ENCODE measurements around the gene COX10. TPM values are rescaled to one million over a fixed set of nuclear protein-coding genes. Genes with fewer than 3 reads are reported as not detected.
"Not testable (repeated sequence)": the region's sequence is repeated elsewhere in the genome, so short reads cannot be mapped to it uniquely, and the experiment has no call there.

The COX10 gene
- total RNA-seq, 1 donor from 2014 or later, result 18.4 TPM

DNA sequence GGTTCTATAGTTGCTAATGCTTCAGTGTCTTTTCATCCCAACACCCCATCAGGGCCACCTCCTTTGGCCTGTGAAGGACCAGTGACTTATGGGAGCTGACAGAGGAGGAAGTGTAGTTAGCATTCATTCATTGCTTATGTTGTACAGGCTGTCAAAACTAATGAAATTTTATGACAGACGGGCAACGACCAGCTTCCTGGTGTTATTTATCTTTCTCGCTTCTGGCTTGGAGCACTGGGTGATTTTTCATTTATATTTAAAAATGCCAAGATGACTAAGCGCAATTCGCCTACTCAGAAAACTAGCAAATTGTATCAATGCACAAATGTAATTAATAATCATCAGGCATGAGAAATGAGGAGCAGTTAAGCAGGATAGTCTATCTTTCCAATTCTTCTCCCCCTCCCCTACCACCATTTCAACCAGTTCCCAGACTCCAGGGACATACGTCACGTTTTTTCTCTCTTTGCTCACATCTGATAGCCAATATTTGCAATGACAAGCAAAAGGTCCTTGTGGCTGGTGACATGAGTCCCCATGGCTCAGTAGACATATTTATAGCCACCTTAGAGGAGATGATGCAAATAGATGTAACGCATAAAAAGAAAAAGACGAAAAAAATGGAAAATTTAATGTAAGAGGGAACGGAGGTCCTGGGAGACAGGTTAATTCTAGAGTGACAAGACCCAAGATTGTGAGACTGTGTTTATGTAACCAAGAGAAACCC, 156.1 kb downstream of the COX10 start:
- Mint-ChIP-seq H3K9me3 (peaks cover 5% of the 10 kb centered on the region), H3K4me3 (no peak overlapping the region), H3K27me3 (ENCODE audit: low read depth) (peaks cover 82% of the 10 kb centered on the region), H3K4me1 (peaks cover 22% of the 10 kb centered on the region), H3K27ac (no peak overlapping the region), H3K36me3 (peaks cover 3% of the 10 kb centered on the region)
- no peak for DNase-seq (ENCODE audit: low spot score in 2 of 2, unreplicated experiment in 2 of 2)
- TF ChIP-seq, protein P1, sequence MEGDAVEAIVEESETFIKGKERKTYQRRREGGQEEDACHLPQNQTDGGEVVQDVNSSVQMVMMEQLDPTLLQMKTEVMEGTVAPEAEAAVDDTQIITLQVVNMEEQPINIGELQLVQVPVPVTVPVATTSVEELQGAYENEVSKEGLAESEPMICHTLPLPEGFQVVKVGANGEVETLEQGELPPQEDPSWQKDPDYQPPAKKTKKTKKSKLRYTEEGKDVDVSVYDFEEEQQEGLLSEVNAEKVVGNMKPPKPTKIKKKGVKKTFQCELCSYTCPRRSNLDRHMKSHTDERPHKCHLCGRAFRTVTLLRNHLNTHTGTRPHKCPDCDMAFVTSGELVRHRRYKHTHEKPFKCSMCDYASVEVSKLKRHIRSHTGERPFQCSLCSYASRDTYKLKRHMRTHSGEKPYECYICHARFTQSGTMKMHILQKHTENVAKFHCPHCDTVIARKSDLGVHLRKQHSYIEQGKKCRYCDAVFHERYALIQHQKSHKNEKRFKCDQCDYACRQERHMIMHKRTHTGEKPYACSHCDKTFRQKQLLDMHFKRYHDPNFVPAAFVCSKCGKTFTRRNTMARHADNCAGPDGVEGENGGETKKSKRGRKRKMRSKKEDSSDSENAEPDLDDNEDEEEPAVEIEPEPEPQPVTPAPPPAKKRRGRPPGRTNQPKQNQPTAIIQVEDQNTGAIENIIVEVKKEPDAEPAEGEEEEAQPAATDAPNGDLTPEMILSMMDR (IDR thresholded peaks at IDR 0.05; ENCODE audit: unreplicated experiment), result no peak

DNA sequence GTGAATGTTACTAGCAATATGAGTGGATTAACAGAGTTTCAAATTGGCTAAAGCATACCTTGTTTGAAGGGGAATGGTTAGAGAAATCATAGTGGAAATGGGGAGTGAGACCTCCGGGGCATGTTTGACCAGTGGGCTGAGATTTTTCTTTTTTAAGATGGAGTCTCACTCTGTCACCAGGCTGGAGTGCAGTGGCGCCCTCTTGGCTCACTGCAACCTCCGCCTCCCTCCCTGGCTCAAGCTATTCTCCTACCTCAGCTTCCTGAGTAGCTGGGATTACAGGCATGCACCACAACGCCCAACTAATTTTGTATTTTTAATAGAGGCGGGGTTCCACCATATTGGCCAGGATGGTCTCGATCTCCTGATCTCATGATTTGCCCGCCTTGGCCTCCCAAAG, 157.7 kb downstream of the COX10 start:
- TF ChIP-seq, protein P1 (IDR thresholded peaks at IDR 0.05; ENCODE audit: unreplicated experiment), result no peak
- Mint-ChIP-seq H3K9me3 (peaks cover 5% of the 10 kb centered on the region), H3K4me1 (peaks cover 22% of the 10 kb centered on the region), H3K4me3 (no peak overlapping the region), H3K27ac (no peak overlapping the region), H3K27me3 (ENCODE audit: low read depth) (peaks cover 69% of the 10 kb centered on the region), H3K36me3 (peaks cover 3% of the 10 kb centered on the region)
- DNase-seq (ENCODE audit: low spot score in 2 of 2, unreplicated experiment in 2 of 2), result no peak

DNA sequence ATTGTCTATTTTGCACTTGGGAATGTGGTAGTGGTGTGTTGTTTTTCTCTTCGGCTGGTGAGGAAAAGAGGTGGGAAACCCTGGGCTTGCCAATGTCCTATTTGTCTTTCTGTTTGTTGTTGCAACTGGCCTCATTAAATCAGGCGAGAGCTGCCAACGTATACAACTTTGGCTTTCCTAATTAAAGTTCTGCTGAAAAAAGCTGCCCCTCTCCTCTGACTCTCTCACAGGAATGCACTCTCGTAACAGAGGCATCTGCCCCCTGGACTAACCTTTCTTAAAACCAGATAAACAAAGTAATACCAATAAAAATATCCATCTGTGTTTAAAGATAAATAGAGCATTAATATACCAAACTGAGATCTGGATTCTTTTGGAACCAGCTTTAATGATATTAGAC, 159.6 kb downstream of the COX10 start:
- no peak overlapping the region for H3K4me3 Mint-ChIP-seq
- peaks cover 55% of the 10 kb centered on the region for H3K27me3 Mint-ChIP-seq (ENCODE audit: low read depth)
- peaks cover 5% of the 10 kb centered on the region for H3K9me3 Mint-ChIP-seq
- TF ChIP-seq, protein P1 (IDR thresholded peaks at IDR 0.05; ENCODE audit: unreplicated experiment), result no peak
- peaks cover 22% of the 10 kb centered on the region for H3K4me1 Mint-ChIP-seq
- no peak overlapping the region for H3K27ac Mint-ChIP-seq
- peaks cover 3% of the 10 kb centered on the region for H3K36me3 Mint-ChIP-seq
- no peak for DNase-seq (ENCODE audit: low spot score in 2 of 2, unreplicated experiment in 2 of 2)

DNA sequence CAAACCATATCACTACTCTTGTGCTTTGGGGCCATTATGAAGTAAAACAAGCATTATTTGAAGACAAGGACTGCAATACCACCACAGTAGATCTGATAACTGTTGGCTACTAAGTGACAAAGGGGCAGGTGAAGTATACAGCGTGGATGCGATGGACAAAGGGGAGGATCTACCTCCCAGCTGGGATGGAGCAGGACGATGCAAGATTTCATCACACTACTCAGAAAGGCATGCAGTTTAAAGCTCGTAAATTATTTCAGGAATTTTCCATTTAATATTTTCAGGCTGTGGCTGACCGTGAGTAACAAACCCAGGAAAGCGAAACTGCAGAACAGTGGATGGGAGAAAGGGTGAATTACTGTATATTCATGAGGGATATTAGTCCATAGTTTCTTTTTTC, 161.9 kb downstream of the COX10 start:
- not testable (repeated sequence) for H3K36me3 Mint-ChIP-seq; H3K27ac Mint-ChIP-seq; H3K4me3 Mint-ChIP-seq; H3K4me1 Mint-ChIP-seq; DNase-seq (ENCODE audit: low spot score in 2 of 2, unreplicated experiment in 2 of 2); H3K9me3 Mint-ChIP-seq
- peaks cover 51% of the 10 kb centered on the region for H3K27me3 Mint-ChIP-seq (ENCODE audit: low read depth)

DNA sequence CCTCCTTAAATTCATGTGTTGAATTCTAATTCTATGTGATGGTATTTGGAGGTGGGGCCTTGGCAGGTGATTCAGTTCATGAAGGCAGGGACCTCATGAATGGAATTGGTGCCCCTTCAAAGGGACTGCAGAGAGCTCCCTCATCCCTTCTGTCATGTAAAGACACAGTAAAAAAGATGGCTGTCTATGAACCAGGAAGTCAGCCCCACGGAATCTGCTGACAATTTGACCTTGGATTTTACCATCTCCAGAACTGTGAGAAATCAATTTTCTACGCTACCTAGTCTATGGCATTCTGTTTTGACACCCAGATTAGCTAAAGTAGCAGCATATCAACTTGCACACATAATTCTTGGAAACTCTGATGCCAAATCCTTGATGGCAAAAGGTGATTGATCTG, 165.7 kb downstream of the COX10 start:
- not testable (repeated sequence) for H3K36me3 Mint-ChIP-seq; DNase-seq (ENCODE audit: low spot score in 2 of 2, unreplicated experiment in 2 of 2); H3K27ac Mint-ChIP-seq; H3K9me3 Mint-ChIP-seq; H3K4me1 Mint-ChIP-seq; H3K4me3 Mint-ChIP-seq
- H3K27me3 Mint-ChIP-seq (ENCODE audit: low read depth), result peaks cover 17% of the 10 kb centered on the region

DNA sequence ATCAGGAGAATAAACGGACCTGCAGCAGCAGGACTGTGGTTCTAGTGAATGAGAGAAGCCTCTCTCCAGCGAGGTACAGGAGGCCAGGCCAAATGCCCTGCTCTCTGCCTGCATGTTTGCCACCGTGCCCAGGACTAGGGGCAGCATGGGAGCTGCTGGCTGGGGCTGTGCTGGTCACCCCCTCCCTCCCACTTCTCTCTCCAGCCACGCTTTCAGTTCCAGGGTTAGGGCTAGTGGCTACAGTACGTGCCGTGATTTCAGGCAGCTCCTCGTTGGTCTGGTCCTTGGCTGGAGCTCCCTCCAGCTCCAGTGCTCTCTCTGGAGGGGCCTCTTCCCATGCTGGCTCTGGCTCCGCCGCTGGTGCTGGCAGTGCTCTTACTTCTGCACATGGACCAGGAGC, 166.7 kb downstream of the COX10 start:
- H3K27me3 Mint-ChIP-seq (ENCODE audit: low read depth), result peaks cover 16% of the 10 kb centered on the region
- H3K4me1 Mint-ChIP-seq, H3K4me3 Mint-ChIP-seq: not testable (repeated sequence)

DNA sequence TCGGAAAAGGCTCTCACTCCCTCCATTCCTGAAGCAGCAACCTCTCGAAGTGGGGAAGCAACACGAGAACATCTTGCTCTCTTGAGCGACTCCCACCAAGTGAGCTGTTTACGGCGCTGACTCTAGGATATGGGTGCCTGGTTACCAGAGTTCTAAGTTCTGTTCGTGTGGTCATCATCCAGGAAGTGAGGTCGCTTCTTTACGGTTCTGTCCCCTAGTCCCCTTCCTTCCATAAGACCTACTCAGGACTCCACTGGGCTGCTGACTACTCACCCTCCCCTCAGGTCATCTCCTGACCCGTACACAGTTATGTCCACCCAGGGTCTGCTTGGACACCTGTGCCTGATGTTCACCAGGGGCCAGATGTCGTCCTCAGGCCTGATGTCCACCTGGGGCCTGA, 167.5 kb downstream of the COX10 start, which contains the start of gene CDRT15:
TSS of gene CDRT15 (minus strand) at position 101 of the 400 bp plus-strand sequence. CDS start at position 72, 29 bp downstream.
- not testable (repeated sequence) for H3K4me3 Mint-ChIP-seq; H3K4me1 Mint-ChIP-seq; H3K27ac Mint-ChIP-seq; DNase-seq (ENCODE audit: low spot score in 2 of 2, unreplicated experiment in 2 of 2); H3K36me3 Mint-ChIP-seq; H3K9me3 Mint-ChIP-seq
- peaks cover 14% of the 10 kb centered on the region for H3K27me3 Mint-ChIP-seq (ENCODE audit: low read depth)

More for the DNA sequence above, 166.7 kb downstream of the COX10 start:
- H3K27ac Mint-ChIP-seq; H3K36me3 Mint-ChIP-seq; H3K9me3 Mint-ChIP-seq; DNase-seq (ENCODE audit: low spot score in 2 of 2, unreplicated experiment in 2 of 2): not testable (repeated sequence)

DNA sequence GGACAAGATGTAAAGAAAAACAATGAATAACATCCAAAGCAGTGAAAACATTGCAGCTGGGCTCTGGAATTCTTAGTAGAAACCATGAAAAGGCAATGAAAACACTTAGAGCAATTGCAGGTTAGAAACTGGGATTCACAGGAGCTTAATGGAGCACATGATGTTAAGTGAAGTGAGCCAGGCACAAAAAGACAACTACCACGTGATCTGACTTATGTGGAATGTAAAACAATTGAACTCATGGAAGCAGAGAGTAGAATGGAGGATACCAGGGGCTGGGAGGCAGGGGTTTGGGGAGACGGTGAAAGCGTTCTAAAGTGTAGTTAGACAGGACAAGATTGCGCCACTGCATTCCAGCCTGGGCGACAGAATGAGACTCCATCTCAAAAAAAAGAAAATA, 170.0 kb downstream of the COX10 start:
- not testable (repeated sequence) for H3K27me3 Mint-ChIP-seq (ENCODE audit: low read depth); H3K36me3 Mint-ChIP-seq; H3K9me3 Mint-ChIP-seq; H3K4me1 Mint-ChIP-seq; DNase-seq (ENCODE audit: low spot score in 2 of 2, unreplicated experiment in 2 of 2); H3K27ac Mint-ChIP-seq; H3K4me3 Mint-ChIP-seq

All from mesothelial cell of epicardium (in vitro differentiated cells).